Caco-2 (cell line): ENCODE data around the gene CA7. TPM values are rescaled to one million over a fixed set of nuclear protein-coding genes. Genes with fewer than 3 reads are reported as not detected.

Source experiments
- BruUV-seq: library from RNA; stranded (reverse); fragments of 400-500 nt; replicated peaks from 2 replicates; lab custom pipeline; 2021; lab: Mats Ljungman, UMichigan
- CTCF ChIA-PET: fragments of 300-600 bp; sonication (Branson Sonifier 250); formaldehyde crosslinking; loops from one replicate; lab custom pipeline; 2022; ENCODE audit warnings: antibody characterized with exemption; lab: Charles Lee
- POLR2A ChIA-PET: fragments of 300-600 bp; sonication (Branson Sonifier 250); formaldehyde crosslinking; loops from one replicate; lab custom pipeline; 2022; ENCODE audit warnings: antibody characterized with exemption; lab: Charles Lee
- DNase-seq, 2 experiments: peaks; one replicate each; pipeline versions ENCODE4 v3.0.0 to v3.0.0-alpha.2; 2020 to 2022
- H3K27me3 ChIP-seq: replicated peaks from 2 replicates; pipeline ENCODE4 v1.6.0; 2011; ENCODE audit warnings: low read length; ENCODE audit not compliant: control insufficient read depth, insufficient read depth
- H3K36me3 ChIP-seq: 2 replicates; pipeline ENCODE4 v1.5.1; 2011; ENCODE audit warnings: low read length; ENCODE audit not compliant: control insufficient read depth, insufficient read depth
- H3K4me1 ChIP-seq: fragments of 250-450 bp; sonication (Bioruptor Pico); 2 replicates; pipeline ENCODE4 v1.5.1; 2020; ENCODE audit warnings: mild to moderate bottlenecking
- H3K4me3 ChIP-seq: 2 replicates; pipeline ENCODE4 v1.5.1; 2011; ENCODE audit warnings: low read depth, mild to moderate bottlenecking, control low read depth, low read length
- H3K9me3 ChIP-seq: fragments of 250-450 bp; sonication (Bioruptor Pico); 2 replicates; pipeline ENCODE4 v1.5.1; 2020; ENCODE audit warnings: mild to moderate bottlenecking, moderate library complexity
- H3K27ac Mint-ChIP-seq: one replicate; pipeline ENCODE4 v1.8.0; 2022; ENCODE audit warnings: mixed read lengths; ENCODE audit not compliant: unreplicated experiment
- H3K27me3 Mint-ChIP-seq: one replicate; pipeline ENCODE4 v1.8.0; 2022; ENCODE audit warnings: mixed read lengths; ENCODE audit not compliant: insufficient read depth, unreplicated experiment
- H3K36me3 Mint-ChIP-seq: one replicate; pipeline ENCODE4 v1.8.0; 2022; ENCODE audit warnings: mild to moderate bottlenecking, mixed read lengths; ENCODE audit not compliant: insufficient read depth, unreplicated experiment
- H3K4me1 Mint-ChIP-seq: one replicate; pipeline ENCODE4 v1.8.0; 2022; ENCODE audit warnings: low read depth, mixed read lengths; ENCODE audit not compliant: unreplicated experiment
- H3K4me3 Mint-ChIP-seq: one replicate; pipeline ENCODE4 v1.8.0; 2022; ENCODE audit warnings: mild to moderate bottlenecking, moderate library complexity, mixed read lengths; ENCODE audit not compliant: unreplicated experiment
- H3K9me3 Mint-ChIP-seq: one replicate; pipeline ENCODE4 v1.8.0; 2022; ENCODE audit warnings: mixed read lengths; ENCODE audit not compliant: unreplicated experiment
- intact Hi-C: fragments of 100-400 bp; cut with micrococcal nuclease; formaldehyde crosslinking; loops from one replicate; pipeline ENCODE4 v1.10.0; 2022; ENCODE audit not compliant: unreplicated experiment
- total RNA-seq: library from RNA; stranded (reverse); gene quantifications from 2 replicates; pipeline ENCODE4 v1.2.3, GENCODE V29; 2022
- TF ChIP-seq, protein P1 (sequence below), 2 experiments: fragments of 200-600 bp in 1 of 2; IDR thresholded peaks; 1 replicate in 1 of 2; 2 replicates in 1 of 2; pipeline versions ENCODE4 v1.5.1 to v1.8.0; 2011 to 2022; ENCODE audit warnings: antibody characterized with exemption in 1 of 2, control low read depth in 1 of 2, inconsistent platforms in 1 of 2, low read depth in 1 of 2, low read length in 1 of 2, mild to moderate bottlenecking in 1 of 2, moderate library complexity in 1 of 2; ENCODE audit not compliant: insufficient read depth in 1 of 2, severe bottlenecking in 1 of 2, unreplicated experiment in 1 of 2

Gene CA7
- total RNA-seq, 1 experiment from 2014 or later, result 0.68 TPM

- BruUV-seq, result no TSS peak
- Histone ChIP-seq H3K36me3 (peaks cover 5% of the 10 kb centered on the region), H3K27me3 (no peaks in the 10 kb centered on the region), H3K9me3 (no peaks in the 10 kb centered on the region), H3K4me1 (peaks cover 27% of the 10 kb centered on the region), H3K4me3 (no peak overlapping the region)
- peak overlapping the region; percentile 43 for H3K27ac Mint-ChIP-seq
- TF ChIP-seq, protein P1, sequence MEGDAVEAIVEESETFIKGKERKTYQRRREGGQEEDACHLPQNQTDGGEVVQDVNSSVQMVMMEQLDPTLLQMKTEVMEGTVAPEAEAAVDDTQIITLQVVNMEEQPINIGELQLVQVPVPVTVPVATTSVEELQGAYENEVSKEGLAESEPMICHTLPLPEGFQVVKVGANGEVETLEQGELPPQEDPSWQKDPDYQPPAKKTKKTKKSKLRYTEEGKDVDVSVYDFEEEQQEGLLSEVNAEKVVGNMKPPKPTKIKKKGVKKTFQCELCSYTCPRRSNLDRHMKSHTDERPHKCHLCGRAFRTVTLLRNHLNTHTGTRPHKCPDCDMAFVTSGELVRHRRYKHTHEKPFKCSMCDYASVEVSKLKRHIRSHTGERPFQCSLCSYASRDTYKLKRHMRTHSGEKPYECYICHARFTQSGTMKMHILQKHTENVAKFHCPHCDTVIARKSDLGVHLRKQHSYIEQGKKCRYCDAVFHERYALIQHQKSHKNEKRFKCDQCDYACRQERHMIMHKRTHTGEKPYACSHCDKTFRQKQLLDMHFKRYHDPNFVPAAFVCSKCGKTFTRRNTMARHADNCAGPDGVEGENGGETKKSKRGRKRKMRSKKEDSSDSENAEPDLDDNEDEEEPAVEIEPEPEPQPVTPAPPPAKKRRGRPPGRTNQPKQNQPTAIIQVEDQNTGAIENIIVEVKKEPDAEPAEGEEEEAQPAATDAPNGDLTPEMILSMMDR (IDR thresholded peaks at IDR 0.05; ENCODE audit: insufficient read depth in 1 of 2, low read depth in 1 of 2, low read length in 1 of 2, severe bottlenecking in 1 of 2, unreplicated experiment in 1 of 2), result no peak
- H3K27me3 Mint-ChIP-seq, result no peaks in the 10 kb centered on the region
- ChIA-PET POLR2A (no interaction called here), CTCF (interaction anchor here (0.7 to 1.7 kb wide), 2 partner anchors 10 to 13 kb away, joined by 3 to 5 read pairs; no protein-coding TSS in a partner anchor)
- H3K4me3 Mint-ChIP-seq, result no peak overlapping the region
- no peak for DNase-seq
- peaks cover 18% of the 10 kb centered on the region for H3K4me1 Mint-ChIP-seq
- peaks cover 53% of the 10 kb centered on the region for H3K36me3 Mint-ChIP-seq
- no peaks in the 10 kb centered on the region for H3K9me3 Mint-ChIP-seq
- intact Hi-C loops, result no loop called here
Measured at GRCh38 chr16:66886321-66886720, 42.1 kb downstream of the CA7 start.

- intact Hi-C loops, result no loop called here
- H3K4me3 Mint-ChIP-seq, result no peak overlapping the region
- H3K36me3 ChIP-seq, result peaks cover 5% of the 10 kb centered on the region
- no peaks in the 10 kb centered on the region for H3K9me3 ChIP-seq
- TF ChIP-seq, protein P1 (IDR thresholded peaks at IDR 0.05; ENCODE audit: insufficient read depth in 1 of 2, low read depth in 1 of 2, low read length in 1 of 2, severe bottlenecking in 1 of 2, unreplicated experiment in 1 of 2), result no peak
- H3K27me3 Mint-ChIP-seq, result no peaks in the 10 kb centered on the region
- CTCF ChIA-PET, result interaction anchor here (0.7 to 1.7 kb wide), 2 partner anchors 9 to 14 kb away, joined by 3 to 5 read pairs; no protein-coding TSS in a partner anchor
- H3K27me3 ChIP-seq, result no peaks in the 10 kb centered on the region
- POLR2A ChIA-PET, result no interaction called here
- no TSS peak for BruUV-seq
- H3K4me1 Mint-ChIP-seq, result peaks cover 18% of the 10 kb centered on the region
- H3K4me1 ChIP-seq, result peaks cover 21% of the 10 kb centered on the region
- peaks cover 53% of the 10 kb centered on the region for H3K36me3 Mint-ChIP-seq
- H3K27ac Mint-ChIP-seq, result peak overlapping the region; percentile 43
- H3K9me3 Mint-ChIP-seq, result no peaks in the 10 kb centered on the region
- H3K4me3 ChIP-seq, result no peak overlapping the region
- no peak for DNase-seq
Measured at GRCh38 chr16:66886914-66887313, 42.7 kb downstream of the CA7 start.

DNA sequence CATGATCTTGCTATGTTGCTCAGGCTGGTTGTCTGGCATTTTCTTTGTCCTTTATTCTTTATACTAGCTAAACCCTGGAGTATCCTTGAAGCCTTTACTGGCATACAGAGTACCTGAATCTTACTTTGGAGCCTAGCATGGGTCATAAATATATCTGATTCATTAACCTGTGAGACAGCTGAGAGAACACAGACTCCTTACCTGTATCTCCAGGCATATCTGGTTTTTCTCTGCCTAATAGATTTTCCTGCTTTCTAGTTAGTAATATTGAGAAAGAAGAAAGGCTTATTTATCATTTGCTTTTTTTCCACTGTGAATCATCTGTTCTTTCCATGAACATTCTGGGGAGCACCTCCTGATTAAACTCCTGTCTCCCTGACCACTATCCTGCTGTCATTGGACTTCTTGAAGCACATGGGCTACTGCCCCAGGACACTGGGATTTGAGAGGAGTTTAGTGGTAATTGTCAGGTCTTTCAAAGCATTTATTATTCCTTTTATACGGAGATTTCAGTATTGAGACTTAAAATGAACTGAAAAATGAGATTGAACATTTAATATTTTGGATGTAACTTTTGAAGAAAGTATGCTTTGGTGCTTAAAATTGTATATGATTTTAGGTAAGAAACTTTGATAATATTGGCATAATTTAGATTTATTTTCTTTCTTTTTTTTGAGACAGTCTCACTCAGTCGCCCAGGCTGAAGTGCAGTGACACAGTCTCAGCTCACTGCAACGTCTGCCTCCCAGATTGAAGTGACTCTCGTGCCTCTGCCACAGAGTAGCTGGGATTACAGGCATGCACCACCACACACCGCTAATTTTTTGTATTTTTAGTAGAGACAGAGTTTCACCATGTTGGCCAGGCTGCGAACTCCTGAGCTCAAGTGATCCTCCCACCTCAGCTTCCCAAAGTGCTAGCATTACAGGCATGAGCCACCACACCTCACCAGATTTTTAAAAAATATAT lies 44.7 kb downstream of the CA7 start:
- no peak overlapping the region for H3K27ac Mint-ChIP-seq
- TF ChIP-seq, protein P1 (IDR thresholded peaks at IDR 0.05; ENCODE audit: insufficient read depth in 1 of 2, low read depth in 1 of 2, low read length in 1 of 2, severe bottlenecking in 1 of 2, unreplicated experiment in 1 of 2), result no peak
- peaks cover 61% of the 10 kb centered on the region for H3K36me3 Mint-ChIP-seq
- no peaks in the 10 kb centered on the region for H3K27me3 Mint-ChIP-seq
- no peaks in the 10 kb centered on the region for H3K9me3 ChIP-seq
- no peak overlapping the region for H3K4me3 ChIP-seq
- intact Hi-C loops, result no loop called here
- no peak for DNase-seq
- H3K36me3 ChIP-seq, result peaks cover 5% of the 10 kb centered on the region
- ChIA-PET POLR2A (no interaction called here), CTCF (interaction anchor here (0.6 kb wide), 1 partner anchor 21 kb away, joined by 3 read pairs; no protein-coding TSS in a partner anchor)
- no peak overlapping the region for H3K4me3 Mint-ChIP-seq
- BruUV-seq, result no TSS peak
- H3K4me1 Mint-ChIP-seq, result peaks cover 18% of the 10 kb centered on the region
- H3K27me3 ChIP-seq, result no peaks in the 10 kb centered on the region
- H3K9me3 Mint-ChIP-seq, result no peaks in the 10 kb centered on the region
- H3K4me1 ChIP-seq, result peaks cover 20% of the 10 kb centered on the region
